DND-41 (cell line): ENCODE results near the gene EGFLAM.

Experiments used
- ATAC-seq: fragments of 200-7000 bp; cut with Tn5 transposase; 3 replicates; pipeline ENCODE4 v1.9.1; 2021; ENCODE audit warnings: low read depth; ENCODE audit not compliant: insufficient read depth
- DNase-seq: peaks from one replicate; pipeline ENCODE4 v3.0.0-alpha.2; 2020
- H2AFZ ChIP-seq: 2 replicates; pipeline ENCODE4 v1.6.0; 2012; ENCODE audit warnings: low read depth, low read length
- H3K27ac ChIP-seq: 2 replicates; pipeline ENCODE4 v1.5.1; 2012; ENCODE audit warnings: low read length, inconsistent platforms
- H3K27me3 ChIP-seq: fragments of 200-600 bp; sonication (generic); 2 replicates; pipeline ENCODE4 v1.6.0; 2012; ENCODE audit warnings: low read length, mild to moderate bottlenecking, inconsistent platforms; ENCODE audit not compliant: insufficient read depth, poor library complexity
- H3K36me3 ChIP-seq: 2 replicates; pipeline ENCODE4 v1.5.1; 2012; ENCODE audit warnings: low read length, inconsistent platforms; ENCODE audit not compliant: insufficient read depth
- H3K4me1 ChIP-seq: 2 replicates; pipeline ENCODE4 v1.5.1; 2012; ENCODE audit warnings: mild to moderate bottlenecking, low read length; ENCODE audit not compliant: insufficient read depth
- H3K4me2 ChIP-seq: 2 replicates; pipeline ENCODE4 v1.6.0; 2012; ENCODE audit warnings: mild to moderate bottlenecking, moderate library complexity, low read length, inconsistent platforms; ENCODE audit not compliant: insufficient read depth
- H3K4me3 ChIP-seq, 2 experiments: fragments of 200-600 bp in 1 of 2; shearing (Covaris generic) in 1 of 2; 2 replicates each; pipeline ENCODE4 v1.5.1; 2012 to 2016; ENCODE audit warnings: inconsistent platforms in 2 of 2, low read length in 2 of 2, mild to moderate bottlenecking in 2 of 2, low read depth in 1 of 2, moderate library complexity in 1 of 2
- H3K79me2 ChIP-seq: 2 replicates; pipeline ENCODE4 v1.6.0; 2012; ENCODE audit warnings: low read length, inconsistent platforms; ENCODE audit not compliant: insufficient read depth
- H3K9ac ChIP-seq: 2 replicates; pipeline ENCODE4 v1.6.0; 2012; ENCODE audit warnings: low read depth, mild to moderate bottlenecking, inconsistent platforms, low read length, moderate library complexity
- H3K9me3 ChIP-seq: 2 replicates; pipeline ENCODE4 v1.5.1; 2012; ENCODE audit warnings: low read length, moderate library complexity, mild to moderate bottlenecking, inconsistent platforms; ENCODE audit not compliant: insufficient read depth, severe bottlenecking
- H4K20me1 ChIP-seq: 2 replicates; pipeline ENCODE4 v1.6.0; 2012; ENCODE audit warnings: low read length; ENCODE audit not compliant: insufficient read depth
- CTCF ChIP-seq: IDR thresholded peaks from 2 replicates; pipeline ENCODE4 v1.5.1; 2012; ENCODE audit warnings: borderline replicate concordance, low read length, moderate library complexity, mild to moderate bottlenecking; ENCODE audit not compliant: poor library complexity, severe bottlenecking; ENCODE audit errors: extremely low read depth
- EZH2 ChIP-seq: IDR thresholded peaks from 3 replicates; pipeline ENCODE4 v1.6.1; 2012; ENCODE audit warnings: borderline replicate concordance, low read depth, mild to moderate bottlenecking, moderate library complexity, low read length, inconsistent platforms; ENCODE audit not compliant: severe bottlenecking

EGFLAM gene

GRCh38 chr5:38467353-38468040, 209.1 kb downstream of the EGFLAM start:
- H2AFZ ChIP-seq = no peak overlapping the region
- no peak overlapping the region for H3K4me2 ChIP-seq
- no peak overlapping the region for H3K27ac ChIP-seq
- H3K36me3 ChIP-seq = no peaks in the 10 kb centered on the region
- H3K9me3 ChIP-seq = no peaks in the 10 kb centered on the region
- H3K4me1 ChIP-seq = no peaks in the 10 kb centered on the region
- H3K9ac ChIP-seq = no peak overlapping the region
- H3K4me3 ChIP-seq = no peak overlapping the region
- DNase-seq (no peak), ATAC-seq (no peak)
- no peak for TF ChIP-seq EZH2
- no peak for TF ChIP-seq CTCF
- H3K79me2 ChIP-seq = no peaks in the 10 kb centered on the region
- H4K20me1 ChIP-seq = peaks cover 12% of the 10 kb centered on the region
- peaks cover 35% of the 10 kb centered on the region for H3K27me3 ChIP-seq

- Histone ChIP-seq H3K9me3 (no peaks in the 10 kb centered on the region), H4K20me1 (peaks cover 12% of the 10 kb centered on the region), H3K27me3 (peaks cover 30% of the 10 kb centered on the region), H3K4me2 (no peak overlapping the region), H3K27ac (no peak overlapping the region), H3K4me3 (no peak overlapping the region), H3K79me2 (no peaks in the 10 kb centered on the region), H3K9ac (no peak overlapping the region), H3K4me1 (no peaks in the 10 kb centered on the region), H3K36me3 (no peaks in the 10 kb centered on the region), H2AFZ (no peak overlapping the region)
- ATAC-seq (no peak), DNase-seq (no peak)
- TF ChIP-seq EZH2 (no peak), CTCF (no peak)
These were observed 209.9 kb downstream of the EGFLAM start for GRCh38 chr5:38468202-38468673.

GRCh38 chr5:38468978-38469706, 210.8 kb downstream of the EGFLAM start:
- no peak for ATAC-seq
- Histone ChIP-seq H2AFZ (no peak overlapping the region), H3K27ac (no peak overlapping the region), H3K79me2 (no peaks in the 10 kb centered on the region), H3K27me3 (peaks cover 23% of the 10 kb centered on the region), H3K4me1 (no peaks in the 10 kb centered on the region), H3K9me3 (no peaks in the 10 kb centered on the region), H3K36me3 (no peaks in the 10 kb centered on the region), H3K4me3 (no peak overlapping the region), H3K4me2 (no peak overlapping the region), H3K9ac (no peak overlapping the region), H4K20me1 (peaks cover 7% of the 10 kb centered on the region)
- no peak for DNase-seq
- no peak for TF ChIP-seq CTCF
- no peak for TF ChIP-seq EZH2
